Measurements from ENCODE around the gene RBM23. TPM values are rescaled to one million over a fixed set of nuclear protein-coding genes. Genes with fewer than 3 reads are reported as not detected.

The RBM23 gene
- total and polyA plus RNA-seq, 10 of the 15 experiments (the other 5 are each of a cell fraction or from before 2014, with no cell fraction given): 54.0 to 72.6 (median 61.3) TPM

- TF ChIP-seq ZBTB11 (CRISPR knock-in tag; IDR thresholded peaks at IDR 0.05) (no peak), ZZZ3 (IDR thresholded peaks at IDR 0.05; ENCODE audit: control insufficient read depth, insufficient read length, low read depth) (no peak), MYC (IDR thresholded peaks at IDR 0.05; ENCODE audit: insufficient read depth, insufficient read length, insufficient replicate concordance, low read length, severe bottlenecking) (no peak), POLR2AphosphoS5 (IDR thresholded peaks at IDR 0.05; ENCODE audit: low read length) (no peak)
These were observed 65.8 kb downstream of the RBM23 start (continued) for GRCh38 chr14:22852940-22853767.

- Histone ChIP-seq H3K36me3 (ENCODE audit: control insufficient read depth in 2 of 2, insufficient read depth in 2 of 2, low read length in 1 of 2) (no peaks in the 10 kb centered on the region), H3K27me3 (replicated peaks in 1 of 2; ENCODE audit: control insufficient read depth in 2 of 2, insufficient read depth in 2 of 2, low read length in 1 of 2) (no peaks in the 10 kb centered on the region), H3K27ac (ENCODE audit: control insufficient read depth, insufficient read depth) (peak overlapping the region; percentile 89), H3K4me2 (ENCODE audit: control insufficient read depth, insufficient read depth) (peak overlapping the region; percentile 100), H4K20me1 (ENCODE audit: control insufficient read depth, insufficient read depth) (no peaks in the 10 kb centered on the region), H3K79me2 (ENCODE audit: control insufficient read depth, insufficient read depth, low read length) (no peaks in the 10 kb centered on the region), H2AFZ (ENCODE audit: control insufficient read depth, low read depth, low read length) (peak overlapping the region; percentile 99), H3K9me3 (replicated peaks; ENCODE audit: control insufficient read depth, insufficient read depth, low read length) (peaks cover 2% of the 10 kb centered on the region; the same call in 1 of the 3 replicates), H3K9ac (ENCODE audit: control insufficient read depth, insufficient read depth, low read length) (peak overlapping the region; percentile 90; the same call in 1 of the 2 replicates), H3K4me3 (no peak overlapping the region), H3K4me1 (ENCODE audit: control insufficient read depth, insufficient read depth, low read length) (peaks cover 18% of the 10 kb centered on the region)
- FAIRE-seq (no peak), DNase-seq (ENCODE audit: low read depth, low spot score) (no peak), ATAC-seq (no peak)
- CTCF ChIA-PET: interaction anchor here (0.6 to 10.0 kb wide), 52 partner anchors 12 to 466 kb away, joined by 3 to 324 read pairs (median 6); partner anchors contain the start of genes ABHD4, DAD1, LRP10 and MRPL52
- WGBS (ENCODE audit: insufficient coverage, insufficient replicate concordance, low lambda C conversion rate, missing lambda C conversion rate): 74% methylated on average over 2 of the region's 2 CpGs
- RAD21 ChIA-PET (ENCODE audit: unreplicated experiment): interaction anchor here (0.7 to 9.4 kb wide), 33 partner anchors 9 to 462 kb away, joined by 3 to 130 read pairs (median 6); partner anchors contain the start of genes DAD1, LRP10, MRPL52 and OXA1L
- BruUV-seq (replicated peaks): no TSS peak
- SMC1A ChIA-PET (ENCODE audit: uncharacterized antibody, unreplicated experiment): interaction anchor here (0.6 to 7.3 kb wide), 37 partner anchors 11 to 462 kb away, joined by 3 to 104 read pairs (median 5); partner anchors contain the start of genes DAD1, LRP10, MRPL52 and OXA1L
- in situ Hi-C loops (cut with MboI) (loop anchor here (10.0 kb wide), 1 partner anchor 468 kb away; no protein-coding TSS in a partner anchor), intact Hi-C loops (cut with micrococcal nuclease; ENCODE audit: unreplicated experiment) (loop anchor here (2.0 to 5.0 kb wide), 3 partner anchors 48 to 466 kb away; no protein-coding TSS in a partner anchor)
- TF ChIP-seq IKZF1 (conservative IDR thresholded peaks at IDR 0.05) (no peak), SP1 (IDR thresholded peaks at IDR 0.05; ENCODE audit: low read depth, low read length) (no peak), ZBTB40 (IDR thresholded peaks at IDR 0.05; ENCODE audit: borderline replicate concordance) (no peak), RBBP5 (conservative IDR thresholded peaks at IDR 0.05) (no peak), WRNIP1 (IDR thresholded peaks at IDR 0.05; ENCODE audit: borderline replicate concordance, low read depth, low read length) (no peak), BCL11A (IDR thresholded peaks at IDR 0.05; ENCODE audit: low read depth, low read length) (no peak), RAD21 (IDR thresholded peaks at IDR 0.05; ENCODE audit: insufficient read depth, low read depth, low read length) (no peak), PAX8 (IDR thresholded peaks at IDR 0.05) (no peak), ETV6 (conservative IDR thresholded peaks at IDR 0.05 in 1 of 2, IDR thresholded peaks at IDR 0.05 in 1 of 2; ENCODE audit: borderline replicate concordance in 1 of 2, low read depth in 1 of 2) (no peak)
- POLR2A ChIA-PET: interaction anchor here (0.9 to 2.2 kb wide), 5 partner anchors 19 to 281 kb away, joined by 3 to 11 read pairs (median 6); partner anchors contain the start of gene LRP10
These were observed 66.4 kb downstream of the RBM23 start for GRCh38 chr14:22852599-22852939.

Measured in GM12878 (cell line).